SK-N-SH treated with all-trans-retinoic acid at 6 μM for 48 hours (cell line): ENCODE measurements around the gene ASTN2.

ENCODE experiments used
- ARNTL ChIP-seq: fragments of 450-650 bp; formaldehyde crosslinking; IDR thresholded peaks from 2 replicates; pipeline ENCODE4 v1.5.0; 2020; ENCODE audit warnings: low read depth, mild to moderate bottlenecking, moderate library complexity, borderline replicate concordance
- BACH2 ChIP-seq: fragments of 250-450 bp; sonication (Bioruptor Pico); IDR thresholded peaks from 2 replicates; pipeline ENCODE4 v1.9.0; 2021; ENCODE audit warnings: mild to moderate bottlenecking, borderline replicate concordance
- CSDC2 ChIP-seq: fragments of 250-450 bp; sonication (Bioruptor Pico); IDR thresholded peaks from 2 replicates; pipeline ENCODE4 v1.5.0; 2020; ENCODE audit warnings: mild to moderate bottlenecking, moderate library complexity
- GLIS3 ChIP-seq: fragments of 250-450 bp; sonication (Bioruptor Pico); IDR thresholded peaks from 2 replicates; pipeline ENCODE4 v1.5.0; 2020; ENCODE audit warnings: mild to moderate bottlenecking, moderate library complexity
- ISL1 ChIP-seq: fragments of 250-450 bp; sonication (Bioruptor Pico); IDR thresholded peaks from 2 replicates; pipeline ENCODE4 v2.1.2; 2022; ENCODE audit warnings: mild to moderate bottlenecking, moderate library complexity
- RARB ChIP-seq: fragments of 250-450 bp; sonication (Bioruptor Pico); IDR thresholded peaks from 2 replicates; pipeline ENCODE4 v1.8.0; 2021; ENCODE audit warnings: mild to moderate bottlenecking, moderate library complexity
- SNAI2 ChIP-seq: fragments of 250-450 bp; sonication (Bioruptor Pico); IDR thresholded peaks from 2 replicates; pipeline ENCODE4 v1.5.0; 2020; ENCODE audit warnings: mild to moderate bottlenecking, moderate library complexity
- TOX ChIP-seq: fragments of 250-450 bp; sonication (Bioruptor Pico); IDR thresholded peaks from 2 replicates; pipeline ENCODE4 v1.8.0; 2021; ENCODE audit warnings: mild to moderate bottlenecking, moderate library complexity, borderline replicate concordance
- ZFP30 ChIP-seq: fragments of 450-650 bp; formaldehyde crosslinking; IDR thresholded peaks from 2 replicates; pipeline ENCODE4 v1.5.0; 2022; ENCODE audit warnings: mild to moderate bottlenecking, moderate library complexity
- ZNF565 ChIP-seq: fragments of 450-650 bp; formaldehyde crosslinking; conservative IDR thresholded peaks from 2 replicates; pipeline ENCODE4 v1.5.0; 2020; ENCODE audit warnings: low read depth, mild to moderate bottlenecking, moderate library complexity
- ZNF8 ChIP-seq: fragments of 450-650 bp; formaldehyde crosslinking; IDR thresholded peaks from 2 replicates; pipeline ENCODE4 v1.5.0; 2020; ENCODE audit warnings: mild to moderate bottlenecking, moderate library complexity
- TF ChIP-seq, protein P1 (sequence below): fragments of 250-450 bp; sonication (Bioruptor Pico); IDR thresholded peaks from 2 replicates; pipeline ENCODE4 v1.8.0; 2020; ENCODE audit warnings: mild to moderate bottlenecking, moderate library complexity, borderline replicate concordance
- TF ChIP-seq, protein P2 (sequence below): fragments of 250-450 bp; sonication (Bioruptor Pico); IDR thresholded peaks from 2 replicates; pipeline ENCODE4 v1.5.1; 2020; ENCODE audit warnings: low read depth, mild to moderate bottlenecking, moderate library complexity
- TF ChIP-seq, protein P3 (sequence below): fragments of 250-450 bp; sonication (Bioruptor Pico); IDR thresholded peaks from 2 replicates; pipeline ENCODE4 v1.8.0; 2021; ENCODE audit warnings: low read depth, mild to moderate bottlenecking, moderate library complexity, borderline replicate concordance

DNA sequence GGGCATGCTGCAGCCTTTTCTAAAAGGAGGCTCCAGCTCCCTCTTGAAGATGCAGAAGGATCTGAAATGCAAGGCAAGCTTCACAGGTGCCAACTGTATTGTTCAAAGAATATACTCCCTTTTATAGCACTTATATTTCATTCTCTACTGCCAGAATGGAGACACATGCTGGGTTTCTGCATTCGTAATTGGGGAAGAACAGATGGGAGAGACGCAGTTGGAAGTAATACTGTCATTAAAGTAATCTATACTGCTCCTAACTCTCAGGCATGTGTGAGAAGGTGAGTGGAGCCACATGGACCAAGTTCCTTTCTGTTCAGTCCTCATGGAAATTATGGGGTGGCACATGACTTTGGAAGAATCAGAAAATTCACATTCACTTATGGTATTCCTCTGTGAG, 501.3 kb downstream of the ASTN2 start:
- no peak for TF ChIP-seq GLIS3 (CRISPR knock-in tag)
- TF ChIP-seq, protein P1, sequence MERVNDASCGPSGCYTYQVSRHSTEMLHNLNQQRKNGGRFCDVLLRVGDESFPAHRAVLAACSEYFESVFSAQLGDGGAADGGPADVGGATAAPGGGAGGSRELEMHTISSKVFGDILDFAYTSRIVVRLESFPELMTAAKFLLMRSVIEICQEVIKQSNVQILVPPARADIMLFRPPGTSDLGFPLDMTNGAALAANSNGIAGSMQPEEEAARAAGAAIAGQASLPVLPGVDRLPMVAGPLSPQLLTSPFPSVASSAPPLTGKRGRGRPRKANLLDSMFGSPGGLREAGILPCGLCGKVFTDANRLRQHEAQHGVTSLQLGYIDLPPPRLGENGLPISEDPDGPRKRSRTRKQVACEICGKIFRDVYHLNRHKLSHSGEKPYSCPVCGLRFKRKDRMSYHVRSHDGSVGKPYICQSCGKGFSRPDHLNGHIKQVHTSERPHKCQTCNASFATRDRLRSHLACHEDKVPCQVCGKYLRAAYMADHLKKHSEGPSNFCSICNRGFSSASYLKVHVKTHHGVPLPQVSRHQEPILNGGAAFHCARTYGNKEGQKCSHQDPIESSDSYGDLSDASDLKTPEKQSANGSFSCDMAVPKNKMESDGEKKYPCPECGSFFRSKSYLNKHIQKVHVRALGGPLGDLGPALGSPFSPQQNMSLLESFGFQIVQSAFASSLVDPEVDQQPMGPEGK = no peak
- TF ChIP-seq SNAI2 (CRISPR knock-in tag) = no peak
- TF ChIP-seq ZNF8 = no peak
- TF ChIP-seq TOX = no peak
- TF ChIP-seq ISL1 (CRISPR knock-in tag) = no peak
- no peak for TF ChIP-seq RARB (CRISPR knock-in tag)
- no peak for TF ChIP-seq BACH2
- TF ChIP-seq, protein P2, sequence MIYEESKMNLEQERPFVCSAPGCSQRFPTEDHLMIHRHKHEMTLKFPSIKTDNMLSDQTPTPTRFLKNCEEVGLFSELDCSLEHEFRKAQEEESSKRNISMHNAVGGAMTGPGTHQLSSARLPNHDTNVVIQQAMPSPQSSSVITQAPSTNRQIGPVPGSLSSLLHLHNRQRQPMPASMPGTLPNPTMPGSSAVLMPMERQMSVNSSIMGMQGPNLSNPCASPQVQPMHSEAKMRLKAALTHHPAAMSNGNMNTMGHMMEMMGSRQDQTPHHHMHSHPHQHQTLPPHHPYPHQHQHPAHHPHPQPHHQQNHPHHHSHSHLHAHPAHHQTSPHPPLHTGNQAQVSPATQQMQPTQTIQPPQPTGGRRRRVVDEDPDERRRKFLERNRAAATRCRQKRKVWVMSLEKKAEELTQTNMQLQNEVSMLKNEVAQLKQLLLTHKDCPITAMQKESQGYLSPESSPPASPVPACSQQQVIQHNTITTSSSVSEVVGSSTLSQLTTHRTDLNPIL = no peak
- TF ChIP-seq, protein P3, sequence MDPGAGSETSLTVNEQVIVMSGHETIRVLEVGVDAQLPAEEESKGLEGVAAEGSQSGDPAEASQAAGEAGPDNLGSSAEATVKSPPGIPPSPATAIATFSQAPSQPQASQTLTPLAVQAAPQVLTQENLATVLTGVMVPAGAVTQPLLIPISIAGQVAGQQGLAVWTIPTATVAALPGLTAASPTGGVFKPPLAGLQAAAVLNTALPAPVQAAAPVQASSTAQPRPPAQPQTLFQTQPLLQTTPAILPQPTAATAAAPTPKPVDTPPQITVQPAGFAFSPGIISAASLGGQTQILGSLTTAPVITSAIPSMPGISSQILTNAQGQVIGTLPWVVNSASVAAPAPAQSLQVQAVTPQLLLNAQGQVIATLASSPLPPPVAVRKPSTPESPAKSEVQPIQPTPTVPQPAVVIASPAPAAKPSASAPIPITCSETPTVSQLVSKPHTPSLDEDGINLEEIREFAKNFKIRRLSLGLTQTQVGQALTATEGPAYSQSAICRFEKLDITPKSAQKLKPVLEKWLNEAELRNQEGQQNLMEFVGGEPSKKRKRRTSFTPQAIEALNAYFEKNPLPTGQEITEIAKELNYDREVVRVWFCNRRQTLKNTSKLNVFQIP (CRISPR knock-in tag) = no peak
- no peak for TF ChIP-seq ZNF565
- TF ChIP-seq ARNTL = no peak
- TF ChIP-seq ZFP30 (CRISPR knock-in tag) = no peak
- TF ChIP-seq CSDC2 (CRISPR knock-in tag) = no peak
